Right ventricle myocardium superior (tissue), 1 donor: ENCODE measurements around the gene AIF1. TPM values are rescaled to one million over a fixed set of nuclear protein-coding genes. Genes with fewer than 3 reads are reported as not detected.
"Not testable (repeated sequence)": the region's sequence is repeated elsewhere in the genome, so short reads cannot be mapped to it uniquely, and the experiment has no call there.

Experiments
- ATAC-seq: fragments of 200-7000 bp; cut with Tn5 transposase; one replicate; pipeline ENCODE4 v1.9.1; 2020; ENCODE audit warnings: mild to moderate bottlenecking; ENCODE audit not compliant: poor library complexity
- DNase-seq: peaks from one replicate; pipeline ENCODE4 v3.0.0-alpha.2; 2020
- intact Hi-C: fragments of 100-400 bp; cut with DNase I; formaldehyde crosslinking; loops from one replicate; pipeline ENCODE4 v1.11.2; 2022
- total RNA-seq: library from RNA; stranded (reverse); fragmentation: NEBNext Ultra II Directional; extraction: Animal tissue kit (Norgen Biotek cat#: 25700); gene quantifications from one replicate; pipeline ENCODE4 v1.2.1, GENCODE V29; 2021
- donor health status: DM: no; HTN: yes; CAD: no; lungs with severe emphysema.

AIF1 gene
- total RNA-seq, 1 donor from 2014 or later = 17.7 TPM

DNA sequence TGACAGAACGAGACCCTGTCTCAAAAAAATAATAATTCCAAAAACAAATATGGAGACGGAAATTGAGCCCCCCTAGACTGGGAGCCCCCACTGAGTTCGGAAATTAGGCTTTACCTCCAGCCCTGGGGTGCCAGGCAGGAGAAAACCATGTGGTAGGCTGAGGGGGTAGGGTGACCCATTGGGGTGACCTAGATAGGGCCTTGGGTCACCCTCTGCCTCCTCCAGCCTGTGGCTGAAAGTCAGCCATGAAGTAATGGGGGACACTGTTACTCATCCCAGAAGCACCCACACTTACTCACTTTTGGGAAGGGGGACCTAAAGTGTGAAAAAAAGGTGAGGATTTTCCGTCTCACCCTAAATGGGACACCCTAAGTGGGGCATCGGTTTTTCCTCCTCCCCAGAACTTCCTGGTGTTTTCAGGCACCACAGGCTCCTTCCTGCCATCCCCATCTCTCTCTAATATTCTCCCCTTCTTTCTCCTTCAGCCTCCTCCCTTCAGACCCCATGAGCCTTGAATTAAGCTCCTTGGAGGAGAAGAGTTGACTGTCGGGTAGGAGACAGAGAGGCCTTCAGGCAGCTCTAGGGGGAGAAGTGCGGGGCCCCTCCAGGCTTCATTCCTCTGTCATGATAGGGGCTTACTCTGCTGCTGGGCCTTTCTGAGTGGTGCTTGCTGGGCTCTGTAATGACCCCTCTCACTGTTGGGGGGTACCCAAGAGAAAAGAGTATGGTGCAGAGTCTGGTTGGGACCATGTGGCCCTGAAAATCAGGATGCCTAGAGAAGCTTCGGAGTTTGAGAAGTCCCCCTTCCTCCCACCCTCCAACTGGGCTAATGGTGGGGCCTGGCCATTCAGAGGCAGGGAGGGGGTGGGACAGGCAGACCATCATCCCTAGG is 35.2 kb upstream of the AIF1 start:
- no peak for ATAC-seq
- no peak for DNase-seq
- intact Hi-C loops = loop anchor here (5.0 kb wide), 1 partner anchor 32 kb away; the partner anchor contains the start of genes ATP6V1G2 and NFKBIL1

DNA sequence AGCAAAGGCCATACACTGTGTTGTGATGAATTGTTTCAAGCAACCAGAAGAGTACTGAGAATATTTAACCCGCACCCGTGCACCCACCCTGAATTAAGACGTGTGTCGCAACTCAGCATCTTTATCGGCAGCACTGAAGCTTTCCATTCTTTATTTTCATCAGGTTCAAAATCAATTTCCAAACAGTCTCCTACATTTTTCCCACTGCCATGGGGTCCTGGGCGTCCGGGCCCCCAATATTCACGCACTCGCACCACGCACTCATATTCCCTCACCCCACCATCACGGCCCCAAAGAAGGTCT is 34.6 kb upstream of the AIF1 start:
- DNase-seq = no peak
- intact Hi-C loops = loop anchor here (5.0 kb wide), 1 partner anchor 33 kb away; the partner anchor contains the start of genes ATP6V1G2 and NFKBIL1
- no peak for ATAC-seq

DNA sequence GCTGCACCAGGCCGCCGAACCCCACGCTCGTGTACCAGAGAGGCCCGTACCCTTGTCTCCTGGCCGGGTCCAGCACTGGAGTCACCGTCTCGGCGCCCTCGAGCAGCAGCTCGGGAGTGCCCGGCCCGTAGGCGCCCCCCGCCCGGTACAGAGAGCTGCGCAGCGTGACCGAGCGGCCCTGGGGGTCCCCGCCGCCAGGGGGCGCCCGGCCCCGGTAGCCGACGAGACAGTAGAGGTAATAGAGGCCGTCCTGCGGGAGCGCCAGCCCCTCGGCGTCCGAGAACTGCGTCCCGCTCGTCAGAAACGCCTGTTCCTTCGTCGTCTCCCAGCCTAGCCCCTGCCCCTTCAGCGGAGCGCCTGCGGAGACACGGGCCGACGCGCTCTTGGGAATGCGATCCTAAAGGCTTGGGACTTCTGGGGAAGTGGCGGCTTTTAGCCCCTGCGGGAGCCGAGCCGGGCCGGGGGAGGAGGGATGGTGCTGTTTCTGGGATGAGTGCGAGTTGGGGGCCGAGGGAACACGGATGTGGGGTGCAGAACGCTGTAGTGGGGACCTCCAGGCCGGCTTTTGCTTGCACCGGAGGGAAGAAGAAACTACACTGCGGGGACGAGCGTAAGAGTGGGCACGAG is 34.1 kb upstream of the AIF1 start:
- DNase-seq (peak; percentile 96), ATAC-seq (peak; percentile 99)
- intact Hi-C loops = loop anchor here (5.0 kb wide), 1 partner anchor 34 kb away; the partner anchor contains the start of genes ATP6V1G2 and NFKBIL1

DNA sequence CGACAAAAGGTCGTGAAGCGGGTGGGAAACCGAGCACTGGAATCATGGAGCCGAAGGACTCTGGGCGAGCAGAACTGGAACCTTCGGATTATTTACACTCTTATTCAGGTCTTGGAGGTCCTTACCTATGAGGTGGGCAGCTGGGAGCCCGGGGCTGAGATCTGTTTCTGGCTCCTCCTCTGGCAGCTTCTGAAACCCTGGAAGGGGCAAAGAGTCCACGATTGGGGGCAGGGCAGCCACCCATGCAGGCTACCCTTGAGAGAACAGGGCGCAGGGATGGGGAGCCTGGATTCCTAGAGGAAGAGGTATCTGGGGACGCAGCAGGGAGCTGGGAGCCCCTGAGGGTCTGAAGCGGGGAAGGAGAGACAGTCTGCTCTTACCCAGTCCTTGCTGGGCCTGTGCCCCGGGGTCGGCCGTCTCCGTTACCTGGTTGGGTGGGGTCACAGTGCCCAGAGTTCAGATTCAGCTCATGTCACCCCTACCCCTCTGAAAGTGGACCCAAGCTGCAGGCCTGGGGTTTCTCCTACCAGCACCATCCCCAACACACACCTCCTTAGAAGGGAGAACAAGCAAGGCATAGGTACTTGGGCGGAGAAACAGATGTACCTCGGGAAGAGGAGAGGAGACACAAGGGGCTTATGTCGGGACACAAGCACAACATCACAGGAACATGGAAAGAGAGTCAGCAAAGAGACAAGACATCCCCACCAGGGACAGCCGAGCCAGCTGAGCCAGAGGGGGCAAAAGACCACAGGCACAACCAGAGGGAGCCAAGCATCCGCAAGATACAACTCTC is 33.4 kb upstream of the AIF1 start:
- peak; percentile 34 for ATAC-seq
- DNase-seq = no peak
- intact Hi-C loops = loop anchor here (5.0 kb wide), 1 partner anchor 34 kb away; the partner anchor contains the start of genes ATP6V1G2 and NFKBIL1

DNA sequence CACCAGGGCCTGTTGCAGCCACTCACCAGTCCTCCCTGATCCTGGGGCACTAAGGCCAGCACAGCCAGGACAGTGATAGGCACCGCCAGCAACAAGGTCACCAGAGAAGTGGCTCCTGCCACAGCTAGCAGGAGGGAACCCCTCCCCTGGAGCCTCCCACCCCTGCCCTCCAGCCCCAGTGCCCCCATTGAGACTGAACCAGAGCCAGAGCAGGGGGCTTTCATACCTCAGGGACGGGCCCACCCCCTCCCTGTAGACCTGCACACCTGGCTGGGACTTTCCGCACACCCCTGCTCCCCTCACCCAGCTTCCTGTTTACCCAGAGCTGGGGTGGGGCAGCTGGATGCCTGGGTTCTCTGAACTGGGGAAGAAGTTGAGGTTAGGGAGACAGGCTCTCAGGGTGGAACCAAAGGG is 32.8 kb upstream of the AIF1 start, which contains the start of gene LTB:
LTB (minus strand) TSS at position 195 of the 414 bp plus-strand sequence; CDS start at position 188, 7 bp downstream.
- intact Hi-C loops = loop anchor here (5.0 kb wide), 1 partner anchor 35 kb away; the partner anchor contains the start of genes ATP6V1G2 and NFKBIL1
- no peak for DNase-seq
- ATAC-seq = no peak

DNA sequence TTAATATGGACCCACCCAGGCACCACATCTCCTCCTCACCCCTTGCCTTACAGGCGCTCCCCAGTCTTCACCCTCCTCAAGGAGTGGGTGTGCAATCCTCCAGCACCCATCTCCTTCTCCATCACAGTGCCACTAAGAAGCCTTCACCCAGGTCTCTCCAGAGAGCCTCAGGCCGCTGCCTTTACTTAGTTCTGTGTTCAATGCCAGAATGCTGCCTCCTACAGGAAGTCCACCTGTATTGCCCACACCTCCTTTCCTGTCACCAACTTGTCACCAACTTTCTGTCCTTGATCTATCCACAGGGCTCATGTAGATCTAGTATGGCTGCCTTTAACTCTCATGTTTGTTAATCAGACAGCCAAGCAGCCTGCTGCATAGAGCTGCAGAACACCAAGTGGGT is 29.5 kb upstream of the AIF1 start:
- intact Hi-C loops = no loop called here
- no peak for DNase-seq
- ATAC-seq = no peak

DNA sequence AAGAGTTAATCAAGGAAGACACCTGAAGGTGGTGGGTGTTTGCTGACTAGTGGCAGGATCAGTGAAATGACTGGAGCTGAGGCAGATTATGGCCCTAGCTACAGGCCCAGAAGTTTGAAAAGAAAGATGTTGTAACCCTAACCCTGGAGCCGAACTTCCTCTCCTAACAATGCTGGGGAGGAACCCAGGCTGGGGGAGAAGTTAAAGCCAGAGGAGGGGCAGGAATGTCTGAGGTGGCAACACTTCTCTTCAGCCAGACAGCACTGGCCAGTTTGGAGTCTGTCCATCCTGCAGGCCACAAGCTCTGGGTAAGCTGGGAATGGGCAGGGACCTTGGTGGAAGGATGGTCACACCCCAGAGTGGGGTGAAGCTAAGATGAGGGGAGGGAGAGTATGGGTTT is 29.0 kb upstream of the AIF1 start, which contains the start of gene LST1:
LST1 (plus strand) TSS at position 270 of the 400 bp plus-strand sequence. CDS start 1,023 bp downstream, outside the sequence.
- DNase-seq (peak; percentile 47), ATAC-seq (peak; percentile 51)
- intact Hi-C loops = no loop called here

DNA sequence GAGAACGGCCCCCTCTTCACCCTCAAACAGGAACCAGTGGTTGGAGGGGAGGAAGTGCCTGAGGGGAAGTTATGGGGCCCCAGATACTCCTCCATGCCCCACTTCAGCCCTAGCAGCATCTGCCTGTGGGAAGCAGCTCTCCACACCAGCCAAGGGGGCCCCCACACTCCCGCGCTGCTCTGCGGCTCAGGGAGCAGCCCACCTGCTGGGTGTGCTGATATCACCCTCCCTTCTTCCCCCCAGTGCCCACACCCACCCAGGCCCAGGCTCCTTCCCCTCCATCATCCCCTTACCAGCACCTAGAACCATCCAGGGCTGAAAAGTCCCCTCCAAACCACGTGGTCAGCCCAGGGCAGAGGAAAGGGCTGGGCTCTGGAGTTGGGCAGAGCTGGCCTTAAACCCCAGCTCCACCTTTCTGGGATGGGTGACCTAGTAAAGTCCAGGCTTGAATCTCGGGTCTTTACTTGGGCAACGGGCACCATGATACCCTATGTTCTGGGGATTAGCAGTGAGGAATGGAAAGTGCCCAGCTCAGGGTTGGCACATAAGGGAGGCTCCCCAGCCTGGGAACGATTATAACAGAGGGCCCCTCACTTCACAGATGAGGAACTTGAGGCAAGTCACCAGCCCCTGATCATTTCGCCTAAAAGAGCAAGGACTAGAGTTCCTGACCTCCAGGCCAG is 28.3 kb upstream of the AIF1 start:
- DNase-seq (peak; percentile 41), ATAC-seq (peak; percentile 57)
- intact Hi-C loops = no loop called here

DNA sequence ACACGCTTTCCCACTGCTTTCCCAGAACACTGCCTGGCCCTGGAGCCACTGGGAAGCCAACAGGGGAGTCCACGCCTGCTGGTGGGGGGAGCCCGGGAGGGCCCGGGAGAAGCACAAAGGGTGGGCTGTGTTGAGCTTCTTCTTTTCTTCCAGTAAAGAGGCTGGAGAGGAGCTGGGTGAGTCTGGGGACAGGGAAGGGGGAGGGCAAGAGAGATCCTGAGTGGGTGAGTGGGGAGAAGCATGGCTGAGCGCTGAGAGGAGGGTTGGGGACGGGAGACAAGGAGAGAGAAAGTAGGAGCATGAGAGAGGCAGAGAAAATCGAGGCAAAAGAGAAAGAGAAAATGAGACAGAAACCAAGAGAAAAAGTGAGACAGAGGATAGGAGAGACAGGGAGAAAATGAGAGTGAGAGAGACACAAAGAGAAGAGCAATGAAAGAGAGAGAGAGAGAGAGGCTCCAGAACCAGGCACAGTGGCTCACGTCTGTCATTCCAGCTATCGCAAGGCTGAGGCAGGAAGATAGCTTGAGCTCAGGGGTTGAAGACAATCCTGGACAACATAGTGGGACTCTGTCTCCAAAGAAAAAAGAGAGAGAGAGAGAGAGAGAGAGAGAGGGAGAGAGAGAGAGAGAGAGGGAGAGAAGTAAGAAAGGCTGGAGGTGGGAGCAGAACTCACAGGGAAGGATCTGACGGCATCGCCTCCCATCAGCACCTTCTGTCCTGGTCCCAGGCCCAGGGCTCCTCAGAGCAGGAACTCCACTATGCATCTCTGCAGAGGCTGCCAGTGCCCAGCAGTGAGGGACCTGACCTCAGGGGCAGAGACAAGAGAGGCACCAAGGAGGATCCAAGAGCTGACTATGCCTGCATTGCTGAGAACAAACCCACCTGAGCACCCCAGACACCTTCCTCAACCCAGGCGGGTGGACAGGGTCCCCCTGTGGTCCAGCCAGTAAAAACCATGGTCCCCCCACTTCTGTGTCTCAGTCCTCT is 26.9 kb upstream of the AIF1 start:
- no peak for DNase-seq
- ATAC-seq = no peak
- intact Hi-C loops = no loop called here

DNA sequence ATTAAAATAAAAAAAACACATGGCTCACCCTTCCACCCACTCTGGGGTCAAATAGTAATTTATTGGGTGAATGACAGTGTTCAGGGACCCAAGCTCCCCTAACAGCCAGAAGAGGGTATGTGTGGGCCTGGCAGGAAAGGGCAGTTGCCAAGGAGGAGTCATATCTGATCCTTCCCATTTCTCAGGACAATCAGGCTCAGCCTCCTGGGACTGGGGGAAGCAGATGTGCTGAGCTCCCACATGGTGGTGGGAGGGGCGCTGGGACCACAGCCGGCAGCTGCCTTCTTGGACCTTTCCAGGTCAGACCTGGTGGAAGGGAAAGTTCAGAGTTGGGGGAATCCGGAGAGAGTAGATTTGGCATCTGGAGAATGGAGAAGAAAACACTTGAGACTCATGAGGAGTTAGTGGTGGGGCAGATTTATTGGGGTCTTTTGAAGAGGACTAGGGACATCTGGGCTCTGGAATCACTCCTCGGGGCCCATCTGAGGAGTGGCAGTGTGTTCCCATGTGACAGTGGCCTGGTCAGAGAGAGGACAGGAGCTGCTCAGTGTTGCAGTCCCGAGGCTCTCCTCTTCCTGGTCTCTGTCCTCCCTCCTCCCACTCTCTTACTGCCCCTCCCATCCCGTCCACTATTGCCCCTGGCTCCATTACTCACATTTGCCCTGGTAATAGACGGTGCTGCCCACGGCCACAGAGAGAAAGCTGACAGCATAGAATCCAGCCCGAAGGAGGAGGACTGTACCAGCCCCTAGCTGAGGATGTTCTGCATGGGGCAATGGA is 26.0 kb upstream of the AIF1 start:
- intact Hi-C loops = no loop called here
- ATAC-seq (no peak), DNase-seq (no peak)

DNA sequence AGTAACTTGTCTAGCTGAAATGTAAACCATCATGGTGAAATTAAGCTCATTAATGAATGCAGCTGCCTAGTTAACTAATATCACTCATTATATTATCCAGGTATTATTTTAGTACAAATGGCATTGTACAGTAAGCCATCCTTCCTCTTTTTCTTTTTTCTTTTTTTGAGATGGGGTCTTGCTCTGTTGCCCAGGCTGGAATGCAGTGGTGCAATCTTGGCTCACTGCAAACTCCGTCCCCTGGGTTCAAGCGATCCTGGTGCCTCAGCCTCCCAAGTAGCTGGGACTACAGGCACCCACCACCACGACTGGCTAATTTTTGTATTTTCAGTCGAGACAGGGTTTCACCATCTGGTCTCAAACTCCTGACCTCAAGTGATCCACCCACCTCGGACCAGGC is 24.3 kb upstream of the AIF1 start:
- ATAC-seq, DNase-seq, intact Hi-C loops: not testable (repeated sequence)

DNA sequence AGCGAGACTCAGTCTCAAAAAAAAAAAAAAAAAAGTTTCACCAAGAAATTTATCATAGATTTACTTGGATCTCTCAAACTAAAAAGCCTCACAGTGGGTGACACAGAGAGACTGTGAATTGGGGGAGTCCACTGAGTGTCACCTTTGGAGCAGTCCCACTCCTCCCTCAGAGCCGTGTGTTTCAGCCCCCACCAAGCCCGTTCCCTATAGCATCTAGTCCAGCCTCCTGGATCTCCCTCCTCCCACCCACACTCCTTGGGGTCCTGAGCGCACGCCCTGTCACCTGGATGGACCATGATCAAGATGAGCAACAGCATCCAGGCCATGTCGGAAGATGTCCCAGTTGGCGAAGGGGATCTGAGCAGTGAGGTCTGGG is 22.6 kb upstream of the AIF1 start:
- DNase-seq = no peak
- intact Hi-C loops = no loop called here
- ATAC-seq = no peak

DNA sequence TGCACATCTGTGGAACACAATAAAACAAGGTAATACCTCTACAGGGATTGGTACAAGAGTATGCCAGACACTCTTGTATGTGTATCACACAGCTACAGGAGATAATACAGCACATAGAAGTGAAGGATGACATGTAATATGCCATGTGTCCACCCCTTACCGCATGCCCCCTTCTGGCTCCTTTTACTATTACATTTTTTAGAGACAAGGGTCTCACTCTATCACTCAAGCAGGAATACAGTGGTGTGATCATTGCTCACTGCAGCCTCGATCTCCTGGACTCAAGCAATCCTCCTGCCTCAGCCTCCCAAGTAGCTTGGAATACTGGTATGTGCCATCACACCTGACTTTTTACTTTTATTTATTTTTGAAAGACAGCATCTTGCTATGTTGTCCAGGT is 18.0 kb upstream of the AIF1 start:
- intact Hi-C loops = no loop called here
- DNase-seq = no peak
- ATAC-seq = peak; percentile 62

DNA sequence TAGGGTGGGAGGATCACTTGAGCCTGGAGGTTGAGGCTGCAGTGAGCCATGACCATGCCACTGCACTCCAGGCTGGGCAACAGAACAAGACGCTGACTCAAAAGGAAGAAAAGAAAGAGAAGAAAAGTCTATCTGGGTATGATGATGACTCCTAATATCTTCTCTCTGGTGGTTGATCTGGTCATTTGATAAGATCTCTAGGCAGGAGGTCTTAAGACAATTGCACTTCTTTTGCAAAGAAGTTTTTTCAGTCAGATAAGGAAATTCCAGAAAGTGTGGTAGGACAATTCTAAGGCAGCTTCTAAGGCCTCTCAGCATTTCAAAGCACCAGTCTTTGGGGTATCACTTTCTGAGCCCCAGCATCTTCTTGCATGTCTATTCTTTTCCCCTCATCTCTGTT is 7.7 kb upstream of the AIF1 start:
- intact Hi-C loops = no loop called here
- DNase-seq (no peak), ATAC-seq (no peak)

DNA sequence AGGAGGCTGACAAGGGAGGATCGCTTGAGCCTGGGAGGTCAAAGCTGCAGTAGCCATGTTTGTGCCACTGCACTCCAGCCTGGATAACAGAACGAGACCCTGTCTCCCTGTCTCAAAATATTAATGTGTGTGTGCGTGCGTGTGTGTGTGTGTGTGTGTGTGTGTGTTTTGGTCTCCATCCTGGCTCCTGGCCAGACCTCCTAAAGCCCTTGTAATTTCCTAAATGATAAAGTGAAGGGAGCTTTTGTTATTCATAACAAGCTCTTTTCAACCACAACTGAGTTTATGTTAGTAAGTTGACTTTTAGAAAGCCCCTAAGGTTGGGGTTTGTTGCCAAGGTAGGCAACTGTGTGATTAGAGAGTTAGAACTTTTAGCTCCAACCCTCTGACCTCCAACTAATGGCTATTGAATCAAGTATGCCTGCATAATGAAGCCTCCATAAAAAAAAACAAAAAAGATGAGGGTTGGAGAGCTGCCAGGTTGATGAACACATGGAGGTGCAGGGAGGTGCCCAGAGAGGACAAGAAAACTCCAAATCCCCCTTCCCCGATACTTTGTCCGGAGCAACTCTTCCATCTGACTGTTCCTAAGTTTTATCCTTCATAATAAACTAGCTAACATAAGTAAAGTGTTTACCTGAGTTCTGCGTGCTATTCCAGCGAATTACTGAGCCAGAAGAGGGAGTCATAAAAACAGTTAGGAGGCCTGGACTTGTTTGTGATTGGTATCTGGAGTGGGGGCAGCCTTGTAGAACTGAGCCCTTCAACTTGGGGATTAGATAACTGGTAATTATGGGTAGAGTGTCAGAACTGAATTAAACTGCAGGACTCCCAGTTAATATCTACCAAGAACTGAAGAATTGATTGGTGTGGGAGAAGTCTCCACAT is 5.3 kb upstream of the AIF1 start:
- intact Hi-C loops = no loop called here
- DNase-seq = no peak
- no peak for ATAC-seq

DNA sequence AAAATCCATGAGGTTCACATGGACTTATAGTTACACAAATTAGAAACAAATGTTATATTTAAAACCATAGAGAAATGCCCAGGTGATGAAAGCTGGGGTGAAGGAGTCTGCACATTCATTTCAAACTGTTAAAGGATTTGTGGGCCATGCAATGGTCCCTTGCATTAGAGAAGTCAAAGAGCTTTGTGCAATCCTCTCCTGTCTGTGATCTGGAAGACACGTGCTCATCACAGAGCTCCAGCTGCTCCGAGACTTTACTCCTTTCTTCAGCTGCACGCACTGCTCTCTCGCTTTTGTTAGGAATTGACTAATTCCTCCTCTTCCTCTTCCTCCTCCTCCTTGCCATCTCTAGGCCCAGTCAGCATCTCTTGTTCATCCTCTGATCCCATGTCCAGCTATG is 4.1 kb upstream of the AIF1 start:
- no peak for DNase-seq
- no peak for ATAC-seq
- intact Hi-C loops = no loop called here
